SW 1271 (cell line): ENCODE results near the gene PEX5.
"Not testable (repeated sequence)": the region's sequence is repeated elsewhere in the genome, so short reads cannot be mapped to it uniquely, and the experiment has no call there.

Experiments used
- DNase-seq, 2 experiments: peaks; one replicate each; lab custom pipeline; 2025; lab: John Stamatoyannopoulos, UW

Gene PEX5

GRCh38 chr12:7160183-7160582 lies 29.3 kb upstream of the PEX5 start:
- no peak for DNase-seq

GRCh38 chr12:7161327-7161726 lies 28.2 kb upstream of the PEX5 start:
- DNase-seq: no peak

- no peak for DNase-seq
These were observed 27.7 kb upstream of the PEX5 start for GRCh38 chr12:7161811-7162210.

- DNase-seq: peak in 1 of 2 experiments; percentile 15
These were observed 26.8 kb upstream of the PEX5 start for GRCh38 chr12:7162691-7163114.

- DNase-seq: no peak
These were observed 19.5 kb upstream of the PEX5 start for GRCh38 chr12:7169951-7170350.

- DNase-seq: no peak
These were observed 17.6 kb upstream of the PEX5 start for GRCh38 chr12:7171854-7172253.

GRCh38 chr12:7175493-7175892 lies 14.0 kb upstream of the PEX5 start:
- DNase-seq: no peak

GRCh38 chr12:7176595-7176994 lies 12.9 kb upstream of the PEX5 start:
- no peak for DNase-seq

GRCh38 chr12:7178481-7178880 lies 11.0 kb upstream of the PEX5 start:
- DNase-seq: no peak

GRCh38 chr12:7180685-7181084 lies 8.8 kb upstream of the PEX5 start:
- no peak for DNase-seq

GRCh38 chr12:7186058-7186457 lies 3.4 kb upstream of the PEX5 start:
- DNase-seq: not testable (repeated sequence)

- DNase-seq: peak; percentile 49 to 66
These were observed 706 bp upstream of the PEX5 start for GRCh38 chr12:7188562-7189397.

- DNase-seq: no peak
These were observed 976 bp downstream of the PEX5 start for GRCh38 chr12:7190268-7191055.

GRCh38 chr12:7193674-7194073 lies 4.2 kb downstream of the PEX5 start:
- DNase-seq: no peak

- no peak for DNase-seq
These were observed 8.4 kb downstream of the PEX5 start for GRCh38 chr12:7197841-7198240.

GRCh38 chr12:7203109-7203508 lies 13.6 kb downstream of the PEX5 start:
- no peak for DNase-seq

GRCh38 chr12:7205091-7205490 lies 15.6 kb downstream of the PEX5 start:
- DNase-seq: no peak

GRCh38 chr12:7206691-7207090 lies 17.2 kb downstream of the PEX5 start:
- no peak for DNase-seq

GRCh38 chr12:7207866-7208625 lies 18.6 kb downstream of the PEX5 start:
- DNase-seq: no peak

- no peak for DNase-seq
These were observed 20.5 kb downstream of the PEX5 start for GRCh38 chr12:7209958-7210357.

- no peak for DNase-seq
These were observed 21.2 kb downstream of the PEX5 start for GRCh38 chr12:7210642-7211151.

- DNase-seq: no peak
These were observed 23.2 kb downstream of the PEX5 start for GRCh38 chr12:7212678-7213077.
